Fibroblast of mammary gland (primary cell): ENCODE measurements around the gene CDC42.

ENCODE experiments used
- DNase-seq: peaks from one replicate; pipeline ENCODE4 v3.0.0-alpha.2; 2010; ENCODE audit warnings: low read depth
- H3K4me3 ChIP-seq: 2 replicates; pipeline ENCODE4 v1.5.1; 2011; ENCODE audit warnings: low read depth, mild to moderate bottlenecking, low read length, moderate library complexity; ENCODE audit not compliant: control insufficient read depth
- CTCF ChIP-seq: conservative IDR thresholded peaks from 2 replicates; pipeline ENCODE4 v1.5.1; 2011; ENCODE audit warnings: low read depth, low read length, inconsistent platforms; ENCODE audit not compliant: control insufficient read depth, insufficient read depth

Gene CDC42

GRCh38 chr1:22096036-22096435 lies 43.5 kb downstream of the CDC42 start:
- H3K4me3 ChIP-seq: no peak overlapping the region
- no peak for DNase-seq
- TF ChIP-seq CTCF: no peak

- no peak for TF ChIP-seq CTCF
- no peak overlapping the region for H3K4me3 ChIP-seq
- DNase-seq: no peak
Measured at GRCh38 chr1:22096463-22096862, 44.0 kb downstream of the CDC42 start.

- TF ChIP-seq CTCF: no peak
- no peak for DNase-seq
Measured at GRCh38 chr1:22098752-22099151, 46.2 kb downstream of the CDC42 start.

GRCh38 chr1:22100168-22100567 lies 47.7 kb downstream of the CDC42 start:
- no peak for DNase-seq
- no peak for TF ChIP-seq CTCF
- H3K4me3 ChIP-seq: no peak overlapping the region

More at GRCh38 chr1:22098752-22099151, 46.2 kb downstream of the CDC42 start:
- no peak overlapping the region for H3K4me3 ChIP-seq

- no peak for DNase-seq
- H3K4me3 ChIP-seq: no peak overlapping the region
- TF ChIP-seq CTCF: no peak
Measured at GRCh38 chr1:22101199-22101598, 48.7 kb downstream of the CDC42 start.

- DNase-seq: no peak
- no peak for TF ChIP-seq CTCF
- no peak overlapping the region for H3K4me3 ChIP-seq
Measured at GRCh38 chr1:22101995-22102394, 49.5 kb downstream of the CDC42 start.

- H3K4me3 ChIP-seq: no peak overlapping the region
- TF ChIP-seq CTCF: no peak
- DNase-seq: no peak
Measured at GRCh38 chr1:22102746-22103145, 50.2 kb downstream of the CDC42 start.
